Peyer's patch (tissue), 4 donors: Measurements from ENCODE around the gene KRT13. TPM values are rescaled to one million over a fixed set of nuclear protein-coding genes. Genes with fewer than 3 reads are reported as not detected.

Experiments used
- DNase-seq, 3 donors: peaks; one replicate each; pipeline ENCODE4 v3.0.0-alpha.2; 2017 to 2019
- H3K27ac ChIP-seq, 4 donors: fragments of 200-600 bp; sonication (generic); one replicate each; pipeline ENCODE4 v1.5.1; 2016 to 2019
- H3K27me3 ChIP-seq, 2 donors: fragments of 200-600 bp; sonication (generic); one replicate each; pipeline ENCODE4 v1.5.1; 2019
- H3K36me3 ChIP-seq, 3 donors: fragments of 200-600 bp; sonication (generic); one replicate each; pipeline ENCODE4 v1.5.1; 2016 to 2019
- H3K4me1 ChIP-seq, 4 donors: fragments of 200-600 bp; sonication (generic); one replicate each; pipeline ENCODE4 v1.5.1; 2016 to 2019
- H3K4me3 ChIP-seq, 4 donors: fragments of 200-600 bp; sonication (generic); 1 replicate in 3 of 4; 2 replicates in 1 of 4; pipeline ENCODE4 v1.5.1; 2016 to 2019; ENCODE audit warnings: mild to moderate bottlenecking in 1 of 4
- H3K9me3 ChIP-seq, 4 donors: fragments of 200-600 bp; sonication (generic); one replicate each; pipeline ENCODE4 v1.5.1; 2016 to 2019; ENCODE audit warnings: mild to moderate bottlenecking in 1 of 4
- CTCF ChIP-seq, 6 experiments: fragments of 450-650 bp in 4 of 6; fragments of 200-600 bp in 2 of 6; sonication (generic) in 1 of 6; IDR thresholded peaks; one replicate each; pipeline ENCODE4 v1.5.1; 2017 to 2019; ENCODE audit warnings: antibody characterized with exemption in 6 of 6, mild to moderate bottlenecking in 3 of 6, moderate library complexity in 1 of 6
- POLR2A ChIP-seq, 2 donors: fragments of 450-650 bp; IDR thresholded peaks; one replicate each; pipeline ENCODE4 v1.5.1; 2017; ENCODE audit warnings: antibody characterized with exemption in 2 of 2, mild to moderate bottlenecking in 2 of 2, moderate library complexity in 2 of 2
- total RNA-seq, 4 donors: library from RNA; depleted of rRNA; stranded (reverse); fragments of >200 nt; gene quantifications; one replicate each; pipeline ENCODE4 v1.1.0, GENCODE V29; 2016

The KRT13 gene
- total RNA-seq, 4 donors from 2014 or later, result 2.5 TPM; not detected in 3

GRCh38 chr17:41511116-41511515 lies 5.7 kb upstream of the KRT13 start:
- H3K4me3 ChIP-seq, result no peak overlapping the region
- H3K4me1 ChIP-seq, result peaks cover 0 to 18% (median 3%) of the 10 kb centered on the region in 4 donors
- H3K27me3 ChIP-seq, result no peaks in the 10 kb centered on the region
- H3K27ac ChIP-seq, result peak overlapping the region in 1 of 4 donors; percentile 35
- peak in 2 of 3 donors; percentile 67 to 70 for DNase-seq
- TF ChIP-seq POLR2A (IDR thresholded peaks at IDR 0.05) (no peak), CTCF (IDR thresholded peaks at IDR 0.05) (no peak)
- no peaks in the 10 kb centered on the region for H3K9me3 ChIP-seq
- no peaks in the 10 kb centered on the region for H3K36me3 ChIP-seq

DNA sequence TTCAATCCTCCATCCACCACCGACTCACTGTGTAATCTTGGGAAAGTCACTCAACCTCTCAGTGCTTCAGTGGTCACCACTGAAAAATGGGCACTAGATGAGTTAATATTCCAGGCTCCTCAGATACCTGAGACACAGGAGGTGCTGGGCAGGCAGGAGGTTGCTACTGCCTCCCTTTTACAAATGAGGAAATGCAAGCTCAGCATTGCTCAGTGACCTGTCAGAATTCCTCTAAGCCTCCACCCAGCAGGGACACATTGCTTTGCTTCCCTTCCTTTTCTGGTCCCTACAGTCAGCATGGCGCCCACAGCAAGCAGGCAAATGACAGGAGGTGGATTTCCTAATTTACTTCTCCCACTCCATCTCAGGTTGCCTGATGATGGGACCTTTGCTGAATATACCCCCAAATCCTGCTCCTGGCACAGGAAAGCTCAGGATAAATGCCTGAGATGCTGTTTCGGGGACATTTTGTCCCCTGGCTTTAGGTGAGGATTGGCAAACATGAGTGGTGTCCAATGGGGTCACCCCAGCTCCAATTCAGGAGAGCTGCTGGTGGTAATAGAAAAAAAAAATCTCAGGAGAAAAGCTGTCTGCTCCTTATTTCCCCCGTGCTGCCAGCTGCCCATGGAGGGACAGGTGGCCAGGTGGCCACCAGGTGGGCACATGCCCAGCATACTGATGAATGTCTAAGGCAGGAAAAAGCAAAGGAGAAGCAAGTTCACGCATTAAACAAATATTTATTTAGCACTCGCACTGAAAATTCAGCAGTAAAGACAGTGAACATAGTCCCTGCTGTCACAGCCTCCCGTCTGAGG lies 5.0 kb upstream of the KRT13 start:
- Histone ChIP-seq H3K27me3 (no peaks in the 10 kb centered on the region), H3K4me3 (no peak overlapping the region), H3K36me3 (no peaks in the 10 kb centered on the region), H3K4me1 (peaks cover 0 to 18% (median 3%) of the 10 kb centered on the region in 4 donors), H3K27ac (peak overlapping the region in 1 of 4 donors; percentile 35), H3K9me3 (no peaks in the 10 kb centered on the region)
- DNase-seq, result no peak
- TF ChIP-seq POLR2A (IDR thresholded peaks at IDR 0.05) (no peak), CTCF (IDR thresholded peaks at IDR 0.05) (no peak)

- no peak for TF ChIP-seq POLR2A (IDR thresholded peaks at IDR 0.05)
- no peak for TF ChIP-seq CTCF (IDR thresholded peaks at IDR 0.05)
- Histone ChIP-seq H3K36me3 (no peaks in the 10 kb centered on the region), H3K27ac (no peak overlapping the region), H3K4me1 (peaks cover 0 to 18% (median 3%) of the 10 kb centered on the region in 4 donors), H3K9me3 (no peaks in the 10 kb centered on the region), H3K4me3 (no peak overlapping the region), H3K27me3 (no peaks in the 10 kb centered on the region)
- DNase-seq, result no peak
Measured at GRCh38 chr17:41507315-41507880, 2.0 kb upstream of the KRT13 start.

DNA sequence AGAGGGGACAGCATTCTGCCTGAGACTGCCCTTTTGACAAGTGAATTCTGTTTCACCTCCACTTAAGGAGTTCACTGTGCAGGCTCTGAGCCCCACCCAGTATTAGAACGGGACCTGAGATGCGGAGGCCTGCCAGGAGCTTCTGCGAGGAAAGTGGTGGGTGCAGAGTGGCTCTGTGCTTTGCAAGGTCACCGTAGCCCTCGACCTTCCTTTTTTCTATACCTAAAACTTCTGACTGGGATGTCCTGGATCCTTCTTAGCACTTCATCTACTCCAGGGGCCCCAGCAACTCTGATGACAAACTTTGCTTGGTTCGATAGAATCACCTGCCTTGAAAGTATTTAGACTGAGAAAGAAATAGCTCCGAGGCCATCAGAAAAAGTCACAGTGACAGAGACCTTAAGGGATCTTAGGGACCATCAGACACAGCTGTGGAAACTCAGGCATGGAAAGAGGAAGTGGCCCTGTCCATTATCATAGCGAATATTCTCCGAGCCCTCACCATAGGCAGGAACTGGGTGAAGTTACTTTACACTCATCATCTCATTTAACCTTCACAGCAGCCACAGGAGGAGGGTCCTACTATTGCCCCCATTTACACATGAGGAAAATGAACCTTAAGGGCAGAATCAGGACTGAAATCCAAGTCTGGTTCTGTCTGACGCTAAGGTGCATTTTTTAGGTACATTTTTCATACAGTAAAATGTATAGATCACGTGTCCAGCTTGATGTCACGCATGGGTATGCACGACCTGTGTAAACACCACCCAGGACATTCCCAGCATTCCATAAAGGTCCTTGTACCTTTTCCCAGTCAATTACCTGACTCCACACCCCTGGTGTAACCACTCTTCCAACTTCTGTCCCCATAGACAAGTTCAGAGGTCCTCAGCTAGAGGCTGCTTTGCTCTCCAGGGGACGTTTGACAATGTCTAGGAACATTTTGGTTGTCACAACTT lies 676 bp upstream of the KRT13 start:
- peaks cover 0 to 12% (median 3%) of the 10 kb centered on the region in 4 donors for H3K4me1 ChIP-seq
- TF ChIP-seq POLR2A (IDR thresholded peaks at IDR 0.05) (no peak), CTCF (IDR thresholded peaks at IDR 0.05) (no peak)
- H3K4me3 ChIP-seq, result no peak overlapping the region
- H3K9me3 ChIP-seq, result no peaks in the 10 kb centered on the region
- no peaks in the 10 kb centered on the region for H3K36me3 ChIP-seq
- no peaks in the 10 kb centered on the region for H3K27me3 ChIP-seq
- no peak overlapping the region for H3K27ac ChIP-seq
- no peak for DNase-seq

DNA sequence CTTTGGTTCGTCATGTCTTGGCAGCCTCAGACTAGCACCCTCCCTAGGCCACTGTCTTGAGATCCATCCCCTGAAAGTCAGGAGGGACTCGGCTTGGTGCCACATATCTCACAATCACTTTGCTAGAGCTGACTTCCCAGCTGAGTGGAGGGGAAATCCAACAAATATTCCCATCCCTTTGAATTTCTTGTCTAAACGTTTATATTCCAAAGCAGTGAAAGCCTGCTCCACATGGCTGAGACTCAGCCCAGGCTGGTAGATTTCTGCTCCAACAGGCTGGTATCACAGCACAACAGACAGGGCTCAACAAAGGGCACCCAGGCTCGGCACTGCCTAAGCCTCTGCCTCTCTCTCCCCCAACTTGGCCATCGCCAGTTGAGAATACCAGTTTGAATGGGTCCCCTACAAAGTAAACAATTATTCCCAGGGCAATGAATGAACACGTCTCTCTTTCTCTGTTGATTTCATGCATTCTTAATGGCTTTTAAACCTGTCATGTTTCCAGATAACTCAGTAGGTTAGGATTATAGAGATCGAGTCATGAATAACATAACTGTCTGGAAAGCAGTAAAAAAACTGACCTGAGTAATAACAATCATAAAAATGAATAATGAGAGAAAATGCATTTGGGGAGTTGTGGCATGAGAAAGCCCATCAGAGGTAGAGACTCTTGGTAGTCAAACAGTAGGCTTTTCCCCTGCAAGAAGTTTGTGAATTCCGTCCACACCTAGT lies 1.0 kb downstream of the KRT13 start:
- H3K27me3 ChIP-seq, result no peaks in the 10 kb centered on the region
- H3K9me3 ChIP-seq, result no peaks in the 10 kb centered on the region
- H3K36me3 ChIP-seq, result no peaks in the 10 kb centered on the region
- no peak overlapping the region for H3K27ac ChIP-seq
- TF ChIP-seq POLR2A (IDR thresholded peaks at IDR 0.05) (no peak), CTCF (IDR thresholded peaks at IDR 0.05) (no peak)
- H3K4me3 ChIP-seq, result no peak overlapping the region
- no peak for DNase-seq
- no peaks in the 10 kb centered on the region for H3K4me1 ChIP-seq
